GM12878 (cell line): ENCODE data around the gene KIDINS220. TPM values are rescaled to one million over a fixed set of nuclear protein-coding genes. Genes with fewer than 3 reads are reported as not detected.
A peak's percentile ranks its signal among the peaks of the same experiment; 100 is the strongest.

ENCODE experiments used
- ATAC-seq: fragments of 200-7000 bp; cut with Tn5 transposase; 3 replicates; pipeline ENCODE4 v1.9.1; 2020; ENCODE audit warnings: mild to moderate bottlenecking, moderate library complexity
- BruUV-seq: library from RNA; stranded (reverse); fragments of 400-500 nt; replicated peaks from 2 replicates; lab custom pipeline; 2021; lab: Mats Ljungman, UMichigan
- CTCF ChIA-PET: fragments of 300-600 bp; sonication (Branson Sonifier 250); formaldehyde crosslinking; extraction: SDS; loops from one replicate; lab custom pipeline; 2021; ENCODE audit warnings: inconsistent platforms; lab: Yijun Ruan, JAX
- POLR2A ChIA-PET: fragments of 350-600 bp; formaldehyde crosslinking; extraction: SDS; loops from one replicate; lab custom pipeline; 2021; ENCODE audit warnings: inconsistent platforms; lab: Charles Lee
- RAD21 ChIA-PET: fragments of 300-600 bp; sonication (Branson Sonifier 250); formaldehyde crosslinking; loops from one replicate; lab custom pipeline; 2023; ENCODE audit warnings: antibody characterized with exemption; ENCODE audit not compliant: unreplicated experiment; lab: Charles Lee
- SMC1A ChIA-PET: fragments of 300-600 bp; sonication (Branson Sonifier 250); formaldehyde crosslinking; loops from one replicate; lab custom pipeline; 2023; ENCODE audit not compliant: unreplicated experiment, uncharacterized antibody; lab: Charles Lee
- DNase-seq: peaks from one replicate; pipeline ENCODE4 v3.0.0-alpha.2; 2011; ENCODE audit warnings: low read depth, low spot score
- FAIRE-seq: peaks from 3 replicates; lab custom pipeline; 2011; peaks lifted over from hg19 to GRCh38; lab: Jason Lieb, UNC
- H2AFZ ChIP-seq: 2 replicates; pipeline ENCODE4 v1.6.0; 2011; ENCODE audit warnings: low read depth, low read length, control low read depth; ENCODE audit not compliant: control insufficient read depth
- H3K27ac ChIP-seq: 2 replicates; pipeline ENCODE4 v1.5.1; 2011; ENCODE audit warnings: control low read depth; ENCODE audit not compliant: control insufficient read depth, insufficient read depth
- H3K27me3 ChIP-seq, 2 experiments: replicated peaks in 1 of 2; 2 replicates each; pipeline versions ENCODE4 v1.6.0 to v1.6.1; 2011; ENCODE audit warnings: low read length in 1 of 2; ENCODE audit not compliant: control insufficient read depth in 2 of 2, insufficient read depth in 2 of 2
- H3K36me3 ChIP-seq, 2 experiments: 2 replicates each; pipeline ENCODE4 v1.5.1; 2011; ENCODE audit warnings: low read length in 1 of 2; ENCODE audit not compliant: control insufficient read depth in 2 of 2, insufficient read depth in 2 of 2
- H3K4me1 ChIP-seq: 2 replicates; pipeline ENCODE4 v1.6.1; 2011; ENCODE audit warnings: mild to moderate bottlenecking, low read length, moderate library complexity, mixed read lengths; ENCODE audit not compliant: control insufficient read depth, insufficient read depth
- H3K4me2 ChIP-seq: 2 replicates; pipeline ENCODE4 v1.6.0; 2011; ENCODE audit warnings: control low read depth; ENCODE audit not compliant: control insufficient read depth, insufficient read depth
- H3K4me3 ChIP-seq: fragments of 200-600 bp; sonication (generic); 2 replicates; pipeline ENCODE4 v1.5.1; 2016
- H3K79me2 ChIP-seq: 2 replicates; pipeline ENCODE4 v1.6.0; 2011; ENCODE audit warnings: low read length; ENCODE audit not compliant: control insufficient read depth, insufficient read depth
- H3K9ac ChIP-seq: 2 replicates; pipeline ENCODE4 v1.8.0; 2011; ENCODE audit warnings: low read length, control low read depth, mixed read lengths; ENCODE audit not compliant: control insufficient read depth, insufficient read depth
- H3K9me3 ChIP-seq: replicated peaks from 3 replicates; pipeline ENCODE4 v1.5.1; 2011; ENCODE audit warnings: mild to moderate bottlenecking, low read length; ENCODE audit not compliant: control insufficient read depth, insufficient read depth
- H4K20me1 ChIP-seq: 2 replicates; pipeline ENCODE4 v1.6.0; 2011; ENCODE audit not compliant: control insufficient read depth, insufficient read depth
- CHD1 ChIP-seq: IDR thresholded peaks from 2 replicates; pipeline ENCODE4 v1.6.1; 2012; ENCODE audit warnings: low read depth, low read length, improper control_type of control experiment
- ELK1 ChIP-seq: IDR thresholded peaks from 2 replicates; pipeline ENCODE4 v1.6.1; 2012; ENCODE audit warnings: low read depth, low read length, improper control_type of control experiment
- EP300 ChIP-seq, 2 experiments: fragments of 150-350 bp in 1 of 2; IDR thresholded peaks; 2 replicates each; pipeline ENCODE4 v1.6.1; 2011 to 2012; ENCODE audit warnings: low read depth in 2 of 2, low read length in 2 of 2, borderline replicate concordance in 1 of 2, improper control_type of control experiment in 1 of 2, inconsistent platforms in 1 of 2; ENCODE audit not compliant: control insufficient read depth in 1 of 2
- FOXK2 ChIP-seq: fragments of 450-650 bp; IDR thresholded peaks from 2 replicates; pipeline ENCODE4 v1.6.1; 2017; ENCODE audit warnings: mild to moderate bottlenecking, moderate library complexity
- JUND ChIP-seq: IDR thresholded peaks from 2 replicates; pipeline ENCODE4 v1.6.1; 2012; ENCODE audit warnings: low read depth, mild to moderate bottlenecking, low read length, improper control_type of control experiment, moderate library complexity
- MTA2 ChIP-seq: fragments of 450-650 bp; IDR thresholded peaks from 2 replicates; pipeline ENCODE4 v1.6.1; 2016; ENCODE audit warnings: low read depth, mild to moderate bottlenecking, moderate library complexity
- POLR2AphosphoS2 ChIP-seq: IDR thresholded peaks from 2 replicates; pipeline ENCODE4 v1.6.1; 2011; ENCODE audit warnings: low read depth, mild to moderate bottlenecking, low read length, improper control_type of control experiment, moderate library complexity
- PRDM15 ChIP-seq: fragments of 450-650 bp; formaldehyde crosslinking; IDR thresholded peaks from 2 replicates; pipeline ENCODE4 v1.4.0; 2020; ENCODE audit warnings: mild to moderate bottlenecking, moderate library complexity
- RUNX3 ChIP-seq: IDR thresholded peaks from 2 replicates; pipeline ENCODE4 v1.6.1; 2012; ENCODE audit warnings: low read length, inconsistent platforms
- SIN3A ChIP-seq: IDR thresholded peaks from 2 replicates; pipeline ENCODE4 v1.6.1; 2012; ENCODE audit warnings: low read depth, low read length, improper control_type of control experiment
- SMC3 ChIP-seq: IDR thresholded peaks from 2 replicates; pipeline ENCODE4 v1.6.1; 2011; ENCODE audit warnings: low read length, improper control_type of control experiment, borderline replicate concordance
- SRF ChIP-seq, 2 experiments: IDR thresholded peaks; 2 replicates each; pipeline ENCODE4 v1.6.1; 2011; ENCODE audit warnings: low read depth in 2 of 2, low read length in 2 of 2, mild to moderate bottlenecking in 1 of 2, moderate library complexity in 1 of 2
- STAT1 ChIP-seq: fragments of 450-650 bp; conservative IDR thresholded peaks from 2 replicates; pipeline ENCODE4 v1.6.1; 2014; ENCODE audit warnings: antibody characterized with exemption, mild to moderate bottlenecking
- TAF1 ChIP-seq: IDR thresholded peaks from 2 replicates; pipeline ENCODE4 v1.6.1; 2011; ENCODE audit warnings: mild to moderate bottlenecking, low read depth, low read length, borderline replicate concordance
- YBX1 ChIP-seq: fragments of 450-650 bp; IDR thresholded peaks from 2 replicates; pipeline ENCODE4 v1.6.1; 2016; ENCODE audit warnings: antibody characterized with exemption
- ZNF217 ChIP-seq: fragments of 450-650 bp; IDR thresholded peaks from 2 replicates; pipeline ENCODE4 v1.6.1; 2017; ENCODE audit warnings: antibody characterized with exemption, mild to moderate bottlenecking
- ZNF274 ChIP-seq: IDR thresholded peaks from one replicate; pipeline ENCODE4 v1.8.0; 2011; ENCODE audit not compliant: insufficient read length, insufficient read depth
- WGBS: methylation state at CpG from one replicate; pipeline ENCODE4 v1.1.6; 2016; ENCODE audit warnings: low lambda C conversion rate; ENCODE audit not compliant: insufficient replicate concordance, insufficient coverage; ENCODE audit errors: missing lambda C conversion rate; 5-methylcytosine and 5-hydroxymethylcytosine counted together
- in situ Hi-C: fragments of 300-500 bp; cut with MboI; formaldehyde crosslinking; loops from 9 replicates; pipeline ENCODE4 v1.14.3; 2018; ENCODE audit warnings: mixed read lengths
- intact Hi-C: fragments of 100-400 bp; cut with micrococcal nuclease; formaldehyde crosslinking; loops from one replicate; pipeline ENCODE4 v1.14.2; 2022; ENCODE audit not compliant: unreplicated experiment
- polyA plus RNA-seq, 11 experiments: library from polyadenylated mRNA; depleted of rRNA in 4 of 11; unstranded in 6 of 11; stranded (reverse) in 5 of 11; fragments of >200 nt; fragmentation: Nextera tagmentation in 4 of 11; fragmentation: Illumina TruSeq in 1 of 11; extraction: Ambion mirVana in 4 of 11; extraction: Trizol in 1 of 11; gene quantifications; 1 replicate in 1 of 11; 2 replicates in 10 of 11; pipeline versions ENCODE4 v1.2.1 to v1.2.3, GENCODE V29; 2011 to 2016; ENCODE audit warnings: inconsistent platforms in 2 of 11, missing spikeins in 2 of 11, low read depth in 1 of 11
- total RNA-seq, 4 experiments: library from RNA; depleted of rRNA in 3 of 4; stranded (reverse); fragments of >200 nt in 3 of 4; fragmentation: Illumina TruSeq in 1 of 4; extraction: Trizol in 1 of 4; gene quantifications; 2 replicates each; pipeline versions ENCODE4 v1.2.1 to v1.2.3, GENCODE V29; 2013 to 2021

KIDINS220 gene
- total and polyA plus RNA-seq, 10 of the 15 experiments (the other 5 are each of a cell fraction or from before 2014, with no cell fraction given), result 6.0 to 31.2 (median 16.0) TPM

GRCh38 chr2:8691859-8692437, 145.5 kb downstream of the KIDINS220 start (continued):
- no peak for TF ChIP-seq RUNX3
- TF ChIP-seq TAF1, result no peak
- TF ChIP-seq ZNF274, result no peak
- TF ChIP-seq SIN3A, result no peak
- TF ChIP-seq CHD1, result no peak
- TF ChIP-seq YBX1, result no peak
- no peak for TF ChIP-seq SRF (IDR thresholded peaks at IDR 0.05; ENCODE audit: low read depth in 2 of 2, low read length in 2 of 2)
- TF ChIP-seq STAT1, result no peak
- no peak for TF ChIP-seq POLR2AphosphoS2

GRCh38 chr2:8685697-8686358, 151.6 kb downstream of the KIDINS220 start:
- POLR2A ChIA-PET, result interaction anchor here (1.7 to 1.8 kb wide), 2 partner anchors 111 to 201 kb away, joined by 6 to 9 read pairs; no protein-coding TSS in a partner anchor
- no peak for FAIRE-seq
- H3K4me3 ChIP-seq, result peak overlapping the region; percentile 35
- WGBS, result 1% methylated on average over 19 of the region's 50 CpGs
- RAD21 ChIA-PET, result interaction anchor here (1.2 to 1.8 kb wide), 7 partner anchors 102 to 211 kb away, joined by 3 to 19 read pairs (median 7); no protein-coding TSS in a partner anchor
- SMC1A ChIA-PET, result interaction anchor here (1.5 kb wide), 1 partner anchor 112 kb away, joined by 5 read pairs; no protein-coding TSS in a partner anchor
- H3K9me3 ChIP-seq, result no peaks in the 10 kb centered on the region; the same call in 2 of the 3 replicates
- H3K27ac ChIP-seq, result peak overlapping the region; percentile 52
- intact Hi-C loops (loop anchor here (1.0 to 10.0 kb wide), 9 partner anchors 161 to 1484 kb away; no protein-coding TSS in a partner anchor), in situ Hi-C loops (loop anchor here (5.0 to 10.0 kb wide), 6 partner anchors 159 to 1591 kb away; no protein-coding TSS in a partner anchor)
- ATAC-seq, result peak; percentile 45
- peak overlapping the region; percentile 88 for H3K4me2 ChIP-seq
- H2AFZ ChIP-seq, result peak overlapping the region; percentile 70
- BruUV-seq, result no TSS peak
- no peaks in the 10 kb centered on the region for H3K27me3 ChIP-seq
- H3K79me2 ChIP-seq, result peaks cover 25% of the 10 kb centered on the region
- peak overlapping the region; percentile 61 for H3K9ac ChIP-seq
- H4K20me1 ChIP-seq, result no peaks in the 10 kb centered on the region
- no peaks in the 10 kb centered on the region for H3K4me1 ChIP-seq
- H3K36me3 ChIP-seq, result no peaks in the 10 kb centered on the region
- DNase-seq, result no peak
- CTCF ChIA-PET, result interaction anchor here (1.0 to 1.7 kb wide), 2 partner anchors 160 to 1258 kb away, joined by 3 to 13 read pairs; no protein-coding TSS in a partner anchor
- peak in 1 of 2 experiments; percentile 12; a peak in 1 of 4 replicates for TF ChIP-seq EP300 (IDR thresholded peaks at IDR 0.05; ENCODE audit: borderline replicate concordance in 1 of 2, control insufficient read depth in 1 of 2, low read depth in 2 of 2, low read length in 2 of 2)
- TF ChIP-seq PRDM15, result no peak
- no peak for TF ChIP-seq ELK1
- peak; percentile 80; the same call in 1 of the 2 replicates for TF ChIP-seq ZNF217
- peak; percentile 15; the same call in 1 of the 2 replicates for TF ChIP-seq MTA2
- TF ChIP-seq SIN3A, result 0 out of 2 replicates have a peak, but pooled peaks have one; percentile 15
- TF ChIP-seq SMC3, result peak; percentile 82
- TF ChIP-seq FOXK2, result no peak
- TF ChIP-seq JUND, result no peak
